ENCODE results near the gene KRTAP4-2. TPM values are rescaled to one million over a fixed set of nuclear protein-coding genes. Genes with fewer than 3 reads are reported as not detected.
"Not testable (repeated sequence)": the region's sequence is repeated elsewhere in the genome, so short reads cannot be mapped to it uniquely, and the experiment has no call there.

The KRTAP4-2 gene
- total RNA-seq = not detected
- not detected for polyA plus RNA-seq
- total RNA-seq = 0 reads per million in 6 experiments

DNA sequence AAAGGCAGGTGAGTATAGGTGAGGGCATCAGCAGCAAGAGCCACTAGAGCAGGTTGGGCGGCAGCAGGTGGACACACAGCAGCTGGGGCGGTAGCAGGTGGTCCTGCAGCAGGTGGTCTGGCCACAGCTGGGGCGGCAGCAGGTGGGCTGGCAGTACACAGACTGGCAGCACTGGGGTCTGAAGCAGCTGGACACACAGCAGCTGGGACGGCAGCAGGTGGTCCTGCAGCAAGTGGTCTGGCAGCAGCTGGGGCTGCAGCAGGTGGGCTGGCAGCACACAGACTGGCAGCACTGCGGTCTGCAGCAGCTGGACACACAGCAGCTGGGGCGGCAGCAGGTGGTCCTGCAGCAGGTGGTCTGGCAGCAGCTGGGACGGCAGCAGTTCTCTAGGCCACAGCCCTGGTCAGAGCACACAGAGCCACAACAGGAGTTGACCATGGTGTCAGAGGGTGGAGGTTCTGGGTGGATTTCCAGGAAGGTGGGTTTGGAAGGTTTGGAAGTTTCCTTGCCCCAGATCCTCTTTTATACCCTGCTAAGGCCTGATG is at the start of gene KRTAP4-2:
Gene KRTAP4-2, minus strand, starts transcription at position 495 of the 545 bp plus-strand sequence. Its CDS starts 57 bp downstream, at position 438.
- ATAC-seq (no peak), DNase-seq (no peak)
- Mint-ChIP-seq H3K27me3 (no peaks in the 10 kb centered on the region), H3K27ac (peak within 1 kb of the TSS in 3 of 10 donors; percentile 17 to 44 (median 39)), H3K36me3 (no peaks in the 10 kb centered on the region), H3K4me3 (no peak within 1 kb of the TSS), H3K4me1 (peaks cover 5 to 28% (median 13%) of the 10 kb centered on the region in 4 donors), H3K9me3 (no peaks in the 10 kb centered on the region)
- POLR2A ChIA-PET = no interaction called here

DNA sequence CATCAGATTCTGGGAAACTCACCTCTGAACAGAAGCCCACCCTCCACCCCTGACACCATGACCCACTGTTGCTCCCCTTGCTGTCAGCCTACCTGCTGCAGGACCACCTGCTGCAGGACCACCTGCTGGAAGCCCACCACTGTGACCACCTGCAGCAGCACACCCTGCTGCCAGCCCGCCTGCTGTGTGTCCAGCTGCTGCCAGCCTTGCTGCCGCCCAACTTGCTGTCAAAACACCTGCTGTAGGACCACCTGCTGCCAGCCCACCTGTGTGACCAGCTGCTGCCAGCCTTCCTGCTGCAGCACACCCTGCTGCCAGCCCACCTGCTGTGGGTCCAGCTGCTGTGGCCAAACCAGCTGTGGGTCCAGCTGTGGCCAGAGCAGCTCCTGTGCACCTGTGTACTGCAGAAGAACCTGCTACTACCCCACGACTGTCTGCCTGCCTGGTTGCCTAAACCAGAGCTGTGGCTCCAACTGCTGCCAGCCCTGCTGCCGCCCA is 48.6 kb upstream of the KRTAP4-2 start, which contains the start of gene KRTAP9-2:
Gene KRTAP9-2, plus strand, starts transcription at position 51 of the 498 bp plus-strand sequence. Its CDS starts 7 bp downstream, at position 58.
- ATAC-seq, POLR2A ChIA-PET, H3K36me3 Mint-ChIP-seq, H3K4me3 Mint-ChIP-seq, H3K9me3 Mint-ChIP-seq, H3K27me3 Mint-ChIP-seq, DNase-seq: not testable (repeated sequence)
- H3K4me1 Mint-ChIP-seq = peaks cover 4 to 23% (median 9%) of the 10 kb centered on the region in 4 donors
- H3K27ac Mint-ChIP-seq = peak within 1 kb of the TSS in 1 of 10 donors; percentile 27

DNA sequence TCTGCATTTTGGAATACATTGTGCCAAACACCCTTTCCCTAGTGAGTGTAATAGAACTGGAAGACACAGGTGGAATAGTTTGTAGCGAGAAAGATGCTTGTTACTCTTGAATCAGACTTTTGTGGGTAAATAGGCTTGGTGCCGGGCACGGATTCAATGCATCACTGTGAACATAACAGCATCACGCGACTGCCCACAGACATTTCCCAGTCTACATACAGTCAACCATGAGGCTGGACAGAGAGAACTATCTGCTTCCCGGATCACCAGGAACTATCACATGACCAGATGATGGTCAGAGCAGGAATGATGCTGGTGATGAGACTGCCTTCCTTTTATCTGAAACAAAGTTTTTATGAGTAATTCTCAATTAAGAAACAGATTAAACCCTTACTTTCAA is 48.0 kb upstream of the KRTAP4-2 start:
- Mint-ChIP-seq H3K27me3 (peaks cover 0 to 8% (median 3%) of the 10 kb centered on the region in 5 donors), H3K27ac (peak overlapping the region in 1 of 10 donors; percentile 27)

DNA sequence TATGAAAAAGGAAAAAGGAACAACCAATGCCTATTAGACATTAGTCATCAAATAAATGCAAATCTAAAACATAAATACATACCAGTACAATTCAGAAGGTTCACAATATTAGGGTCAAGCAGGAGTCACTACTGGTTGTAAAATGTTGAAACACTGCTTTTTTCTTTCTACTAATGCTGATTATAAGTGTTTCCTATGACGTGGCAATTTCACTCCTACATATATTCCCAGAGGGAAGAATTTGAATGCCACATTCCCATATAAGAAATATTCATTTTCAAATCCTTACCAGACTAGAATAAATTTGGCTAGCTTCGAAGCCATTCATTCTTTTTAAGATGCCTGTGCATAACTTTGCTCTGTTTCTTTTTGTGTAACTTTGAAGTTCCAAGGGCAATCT is 45.8 kb upstream of the KRTAP4-2 start:
- no peak for DNase-seq
- Mint-ChIP-seq H3K9me3 (peaks cover 0 to 15% (median 6%) of the 10 kb centered on the region in 9 donors), H3K4me1 (peaks cover 0 to 11% (median 1%) of the 10 kb centered on the region in 4 donors), H3K36me3 (peaks cover 0 to 4% (median 4%) of the 10 kb centered on the region in 3 donors), H3K27ac (no peak overlapping the region), H3K27me3 (peaks cover 0 to 8% (median 3%) of the 10 kb centered on the region in 5 donors), H3K4me3 (no peak overlapping the region)
- POLR2A ChIA-PET = no interaction called here
- no peak for ATAC-seq

More for the DNA sequence above, 48.0 kb upstream of the KRTAP4-2 start:
- DNase-seq = no peak
- no peak for ATAC-seq
- Mint-ChIP-seq H3K4me3 (no peak overlapping the region), H3K9me3 (peaks cover 0 to 9% (median 0%) of the 10 kb centered on the region in 9 donors), H3K4me1 (peaks cover 4 to 27% (median 10%) of the 10 kb centered on the region in 4 donors), H3K36me3 (no peaks in the 10 kb centered on the region)
- POLR2A ChIA-PET = no interaction called here

DNA sequence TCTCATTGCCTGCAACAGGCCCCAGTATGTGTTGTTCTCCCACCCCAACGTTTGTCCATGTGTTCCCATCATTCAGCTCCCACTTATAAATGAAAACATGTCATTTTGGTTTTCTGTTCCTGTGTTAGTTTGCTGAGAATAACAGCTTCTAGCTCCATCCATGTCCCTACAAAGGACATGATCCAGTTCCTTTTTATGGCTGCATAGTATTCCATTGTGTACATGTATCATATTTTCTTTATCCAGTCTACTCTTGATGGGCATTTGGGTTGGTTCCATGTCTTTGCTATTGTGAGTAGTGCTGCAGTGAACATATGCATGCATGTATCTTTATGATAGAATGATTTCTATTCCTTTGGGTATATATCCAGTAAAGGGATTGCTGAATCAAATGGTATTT is 37.7 kb upstream of the KRTAP4-2 start:
- peaks cover 0 to 12% (median 2%) of the 10 kb centered on the region in 5 donors for H3K27me3 Mint-ChIP-seq
- POLR2A ChIA-PET = interaction anchor here (0.6 kb wide), 1 partner anchor 653 kb away, joined by 4 read pairs; no protein-coding TSS in a partner anchor

DNA sequence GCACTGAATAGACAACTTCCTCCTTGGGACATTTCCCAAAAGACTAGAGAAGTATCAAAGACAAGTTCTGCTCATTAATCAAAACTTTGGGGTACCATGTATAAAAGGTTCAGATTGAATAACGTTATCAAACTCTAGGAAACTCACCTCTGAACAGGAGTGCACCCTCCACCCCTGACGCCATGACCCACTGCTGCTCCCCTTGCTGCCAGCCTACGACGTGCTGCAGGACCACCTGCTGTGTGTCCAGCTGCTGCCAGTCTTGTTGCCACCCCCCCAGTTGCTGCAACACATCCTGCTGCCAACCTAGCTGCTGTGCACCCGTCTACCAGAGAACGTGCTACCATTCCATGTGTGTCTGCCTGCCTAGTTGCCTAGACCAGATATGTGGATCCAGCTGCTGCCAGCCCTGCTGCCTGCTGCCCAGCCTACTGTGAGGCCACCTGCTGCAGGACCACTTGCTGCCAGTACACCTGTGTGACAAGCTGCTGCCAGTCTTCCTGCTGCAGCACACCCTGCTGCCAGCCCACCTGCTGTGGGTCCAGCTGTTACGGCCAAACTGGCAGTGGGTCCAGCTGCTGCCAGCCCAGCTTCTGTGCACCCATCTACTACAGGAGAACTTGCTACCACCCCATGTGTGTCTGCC is 34.6 kb upstream of the KRTAP4-2 start:
- peak overlapping the region in 2 of 10 donors; percentile 19 to 37 for H3K27ac Mint-ChIP-seq
- ATAC-seq (no peak), DNase-seq (no peak)
- H3K27me3 Mint-ChIP-seq = peaks cover 0 to 16% (median 2%) of the 10 kb centered on the region in 5 donors
- H3K36me3 Mint-ChIP-seq = peaks cover 0 to 2% (median 0%) of the 10 kb centered on the region in 3 donors
- peaks cover 0 to 6% (median 0%) of the 10 kb centered on the region in 9 donors for H3K9me3 Mint-ChIP-seq
- POLR2A ChIA-PET = interaction anchor here (0.7 to 1.7 kb wide), 2 partner anchors 16 to 96 kb away, joined by 4 read pairs; no protein-coding TSS in a partner anchor
- H3K4me3 Mint-ChIP-seq = no peak overlapping the region
- peaks cover 0 to 14% (median 11%) of the 10 kb centered on the region in 4 donors for H3K4me1 Mint-ChIP-seq

More for the DNA sequence above, 37.7 kb upstream of the KRTAP4-2 start:
- H3K27ac Mint-ChIP-seq = no peak overlapping the region
- no peak for DNase-seq
- H3K36me3 Mint-ChIP-seq = peaks cover 0 to 4% (median 4%) of the 10 kb centered on the region in 3 donors
- peaks cover 0 to 14% (median 11%) of the 10 kb centered on the region in 4 donors for H3K4me1 Mint-ChIP-seq
- no peak for ATAC-seq
- peaks cover 0 to 10% (median 5%) of the 10 kb centered on the region in 9 donors for H3K9me3 Mint-ChIP-seq
- H3K4me3 Mint-ChIP-seq = peak overlapping the region in 1 of 10 donors; percentile 35

DNA sequence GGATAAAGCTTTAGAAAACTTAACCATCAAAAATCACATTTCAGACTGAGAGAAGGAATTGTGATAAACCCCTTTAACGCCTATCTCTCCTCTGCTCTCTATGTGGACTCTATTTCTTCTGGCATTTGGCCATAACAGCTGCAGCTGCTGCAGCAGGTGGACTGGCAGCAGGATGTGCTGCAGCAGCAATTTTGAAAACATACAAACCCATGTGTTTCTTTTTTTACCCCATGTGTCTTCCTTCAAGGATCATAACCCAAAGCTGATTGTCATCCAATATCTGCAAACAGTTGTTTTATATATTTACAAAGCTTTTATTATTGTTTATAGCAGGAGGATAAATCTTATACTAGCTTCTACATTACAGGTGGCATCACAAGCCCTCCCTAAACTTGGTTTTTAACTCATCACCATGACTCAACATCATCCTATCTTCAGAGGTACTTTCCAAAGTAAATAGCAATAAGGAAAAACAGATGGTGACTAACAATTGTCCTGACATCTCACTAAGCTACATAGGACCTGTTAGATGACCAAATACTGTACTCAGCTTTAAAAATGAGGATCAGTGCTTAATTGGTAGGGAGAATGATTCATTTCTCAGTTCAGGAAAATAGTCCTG is 33.9 kb upstream of the KRTAP4-2 start:
- H3K4me1 Mint-ChIP-seq = peaks cover 0 to 14% (median 11%) of the 10 kb centered on the region in 4 donors
- POLR2A ChIA-PET = interaction anchor here (1.7 kb wide), 1 partner anchor 96 kb away, joined by 4 read pairs; no protein-coding TSS in a partner anchor
- peaks cover 0 to 6% (median 0%) of the 10 kb centered on the region in 9 donors for H3K9me3 Mint-ChIP-seq
- H3K36me3 Mint-ChIP-seq = peaks cover 0 to 2% (median 0%) of the 10 kb centered on the region in 3 donors
- no peak for DNase-seq
- peaks cover 0 to 15% (median 2%) of the 10 kb centered on the region in 5 donors for H3K27me3 Mint-ChIP-seq
- no peak for ATAC-seq
- H3K4me3 Mint-ChIP-seq = no peak overlapping the region
- peak overlapping the region in 1 of 10 donors; percentile 48 for H3K27ac Mint-ChIP-seq

DNA sequence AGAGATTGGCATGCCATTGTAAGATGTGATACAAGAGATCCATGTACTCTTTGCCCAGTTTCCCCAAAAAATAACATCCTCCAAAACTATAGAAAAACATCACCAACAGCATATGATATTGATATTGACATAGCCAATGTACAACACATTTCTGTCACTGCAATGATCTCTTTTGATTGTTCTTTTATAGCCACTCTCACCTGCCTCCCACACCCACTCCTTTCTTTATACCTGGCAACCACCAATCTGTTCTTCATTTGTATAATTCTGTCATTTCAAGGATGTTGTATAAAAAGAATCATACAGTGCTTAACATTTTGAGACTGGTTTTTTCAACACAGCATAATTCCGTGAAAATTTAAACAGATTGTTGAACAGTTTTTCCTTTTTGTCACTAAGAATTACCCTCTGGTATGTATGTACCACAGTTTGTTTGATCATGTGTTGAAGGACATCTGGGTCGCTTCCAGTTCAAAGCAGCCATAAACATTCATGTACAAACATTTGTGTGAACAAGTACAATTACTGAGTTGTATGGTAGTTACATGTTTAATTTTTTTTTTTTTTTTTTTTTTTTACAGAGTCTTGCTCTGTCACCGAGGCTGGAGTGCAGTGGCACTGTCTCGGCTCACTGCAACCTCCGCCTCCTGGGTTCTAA is 21.5 kb upstream of the KRTAP4-2 start:
- H3K27me3 Mint-ChIP-seq = peaks cover 0 to 3% (median 0%) of the 10 kb centered on the region in 5 donors
- H3K9me3 Mint-ChIP-seq = peaks cover 0 to 9% (median 5%) of the 10 kb centered on the region in 9 donors
- H3K4me1 Mint-ChIP-seq = no peaks in the 10 kb centered on the region
- no peak for ATAC-seq
- DNase-seq = no peak
- H3K4me3 Mint-ChIP-seq = no peak overlapping the region
- POLR2A ChIA-PET = no interaction called here
- H3K27ac Mint-ChIP-seq = peak overlapping the region in 1 of 10 donors; percentile 11
- no peaks in the 10 kb centered on the region for H3K36me3 Mint-ChIP-seq

DNA sequence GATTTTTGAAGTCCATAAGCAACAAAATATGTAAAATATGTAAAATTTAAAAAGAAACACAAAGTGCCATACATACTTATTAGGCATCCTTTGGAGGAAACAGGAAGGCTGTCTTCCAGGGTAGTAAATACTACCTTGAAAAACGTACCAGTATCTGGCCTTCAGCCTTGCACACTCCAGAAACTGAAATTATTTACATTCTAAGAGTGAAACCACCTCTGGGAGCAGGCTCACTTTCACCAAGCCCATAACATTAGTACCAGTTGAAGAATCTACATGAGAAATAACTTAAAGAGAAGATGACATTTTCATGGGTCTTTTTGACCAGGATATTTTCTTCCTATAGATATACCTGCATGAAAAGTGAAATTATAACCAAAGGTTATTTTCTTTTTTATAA is 18.0 kb upstream of the KRTAP4-2 start:
- no peak overlapping the region for H3K27ac Mint-ChIP-seq
- ATAC-seq (no peak), DNase-seq (no peak)
- H3K9me3 Mint-ChIP-seq = peaks cover 0 to 16% (median 5%) of the 10 kb centered on the region in 9 donors
- H3K36me3 Mint-ChIP-seq = no peaks in the 10 kb centered on the region
- H3K27me3 Mint-ChIP-seq = peaks cover 0 to 3% (median 0%) of the 10 kb centered on the region in 5 donors
- H3K4me3 Mint-ChIP-seq = no peak overlapping the region
- peaks cover 0 to 2% (median 0%) of the 10 kb centered on the region in 4 donors for H3K4me1 Mint-ChIP-seq
- POLR2A ChIA-PET = no interaction called here

DNA sequence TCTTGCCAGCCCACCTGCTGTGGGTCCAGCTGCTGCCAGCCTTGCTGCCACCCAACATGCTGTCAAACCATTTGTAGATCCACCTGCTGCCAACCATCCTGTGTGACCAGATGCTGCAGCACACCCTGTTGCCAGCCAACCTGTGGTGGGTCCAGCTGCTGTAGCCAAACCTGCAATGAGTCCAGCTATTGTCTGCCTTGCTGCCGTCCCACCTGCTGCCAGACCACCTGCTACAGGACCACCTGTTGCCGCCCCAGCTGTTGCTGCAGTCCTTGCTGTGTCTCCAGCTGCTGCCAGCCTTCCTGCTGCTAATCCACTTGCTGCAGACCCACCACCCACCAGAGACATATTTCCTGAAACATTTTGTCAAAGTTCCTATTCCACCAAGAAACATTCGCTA is 12.3 kb upstream of the KRTAP4-2 start:
- Mint-ChIP-seq H3K4me3 (no peak overlapping the region), H3K9me3 (peaks cover 0 to 11% (median 0%) of the 10 kb centered on the region in 9 donors), H3K27ac (peak overlapping the region in 1 of 10 donors; percentile 57), H3K36me3 (no peaks in the 10 kb centered on the region), H3K27me3 (peaks cover 0 to 11% (median 4%) of the 10 kb centered on the region in 5 donors), H3K4me1 (peaks cover 0 to 6% (median 0%) of the 10 kb centered on the region in 4 donors)
- DNase-seq (no peak), ATAC-seq (no peak)
- POLR2A ChIA-PET = no interaction called here

DNA sequence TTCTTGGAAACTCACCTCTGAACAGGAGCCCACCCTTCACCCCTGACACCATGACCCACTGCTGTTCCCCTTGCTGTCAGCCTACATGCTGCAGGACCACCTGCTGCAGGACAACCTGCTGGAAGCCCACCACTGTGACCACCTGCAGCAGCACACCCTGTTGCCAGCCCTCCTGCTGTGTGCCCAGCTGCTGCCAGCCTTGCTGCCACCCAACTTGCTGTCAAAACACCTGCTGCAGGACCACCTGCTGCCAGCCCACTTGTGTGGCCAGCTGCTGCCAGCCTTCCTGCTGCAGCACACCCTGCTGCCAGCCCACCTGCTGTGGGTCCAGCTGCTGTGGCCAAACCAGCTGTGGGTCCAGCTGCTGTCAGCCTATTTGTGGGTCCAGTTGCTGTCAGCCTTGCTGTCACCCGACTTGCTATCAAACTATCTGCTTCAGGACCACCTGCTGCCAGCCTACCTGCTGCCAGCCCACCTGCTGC is 11.9 kb upstream of the KRTAP4-2 start, which contains the start of gene KRTAP9-1:
Gene KRTAP9-1, plus strand, starts transcription at position 51 of the 482 bp plus-strand sequence. Its CDS starts 0 bp downstream, at position 51.
- DNase-seq, H3K4me3 Mint-ChIP-seq, H3K4me1 Mint-ChIP-seq, ATAC-seq, POLR2A ChIA-PET, H3K36me3 Mint-ChIP-seq: not testable (repeated sequence)
- Mint-ChIP-seq H3K9me3 (peaks cover 0 to 11% (median 0%) of the 10 kb centered on the region in 9 donors), H3K27me3 (peaks cover 0 to 11% (median 4%) of the 10 kb centered on the region in 5 donors), H3K27ac (peak within 1 kb of the TSS in 1 of 10 donors; percentile 57)

DNA sequence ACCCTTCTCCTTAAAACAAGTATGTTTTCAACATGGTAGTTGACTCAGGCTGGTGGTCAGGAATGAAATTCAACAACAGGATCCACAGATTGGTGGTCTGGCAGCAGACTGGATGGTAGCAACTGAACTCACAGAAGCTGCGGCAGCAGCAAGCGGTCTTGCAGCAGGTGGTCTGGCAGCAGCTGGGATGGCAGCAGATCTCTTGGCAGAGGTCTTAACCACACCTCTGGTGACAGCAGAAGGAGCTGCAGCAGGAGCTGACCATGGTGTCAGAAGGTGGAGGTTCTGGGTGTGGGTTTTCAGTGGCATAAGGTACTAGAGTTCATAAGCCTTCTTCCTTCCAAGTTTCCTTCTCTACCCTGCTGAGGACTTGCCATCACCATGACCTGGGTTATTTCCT is 8.9 kb upstream of the KRTAP4-2 start:
- ATAC-seq (no peak), DNase-seq (no peak)
- Mint-ChIP-seq H3K4me3 (no peak overlapping the region), H3K9me3 (peaks cover 0 to 4% (median 0%) of the 10 kb centered on the region in 9 donors), H3K4me1 (peaks cover 0 to 6% (median 0%) of the 10 kb centered on the region in 4 donors), H3K27me3 (peaks cover 0 to 11% (median 6%) of the 10 kb centered on the region in 5 donors), H3K27ac (no peak overlapping the region), H3K36me3 (no peaks in the 10 kb centered on the region)
- POLR2A ChIA-PET = no interaction called here

Measured in naive thymus-derived CD8-positive, alpha-beta T cell (primary cell).